ENCODE measurements around the gene FBH1.
"Not testable (repeated sequence)": the region's sequence is repeated elsewhere in the genome, so short reads cannot be mapped to it uniquely, and the experiment has no call there.

The FBH1 gene

DNA sequence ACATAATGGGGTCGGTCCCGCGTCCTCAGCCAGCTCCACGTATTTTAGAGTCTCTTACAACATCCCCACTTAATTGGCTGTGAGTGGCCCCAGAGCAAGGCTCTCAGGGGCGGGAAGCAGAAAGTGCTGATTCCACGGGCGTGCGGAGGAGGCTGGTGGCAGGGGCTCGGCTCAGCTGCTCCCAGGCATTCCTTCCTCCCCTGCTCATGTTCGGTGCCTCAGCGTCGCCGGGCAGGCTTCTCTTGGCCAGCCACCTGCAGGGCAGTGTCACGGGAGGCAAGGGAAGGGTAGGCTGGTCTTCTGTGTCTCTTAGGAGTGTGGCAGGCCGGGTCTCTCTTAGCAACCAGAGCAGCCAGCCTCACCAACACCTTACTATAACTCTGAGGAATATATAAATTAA lies 53.5 kb downstream of the FBH1 start:
- DNase-seq: no peak

DNA sequence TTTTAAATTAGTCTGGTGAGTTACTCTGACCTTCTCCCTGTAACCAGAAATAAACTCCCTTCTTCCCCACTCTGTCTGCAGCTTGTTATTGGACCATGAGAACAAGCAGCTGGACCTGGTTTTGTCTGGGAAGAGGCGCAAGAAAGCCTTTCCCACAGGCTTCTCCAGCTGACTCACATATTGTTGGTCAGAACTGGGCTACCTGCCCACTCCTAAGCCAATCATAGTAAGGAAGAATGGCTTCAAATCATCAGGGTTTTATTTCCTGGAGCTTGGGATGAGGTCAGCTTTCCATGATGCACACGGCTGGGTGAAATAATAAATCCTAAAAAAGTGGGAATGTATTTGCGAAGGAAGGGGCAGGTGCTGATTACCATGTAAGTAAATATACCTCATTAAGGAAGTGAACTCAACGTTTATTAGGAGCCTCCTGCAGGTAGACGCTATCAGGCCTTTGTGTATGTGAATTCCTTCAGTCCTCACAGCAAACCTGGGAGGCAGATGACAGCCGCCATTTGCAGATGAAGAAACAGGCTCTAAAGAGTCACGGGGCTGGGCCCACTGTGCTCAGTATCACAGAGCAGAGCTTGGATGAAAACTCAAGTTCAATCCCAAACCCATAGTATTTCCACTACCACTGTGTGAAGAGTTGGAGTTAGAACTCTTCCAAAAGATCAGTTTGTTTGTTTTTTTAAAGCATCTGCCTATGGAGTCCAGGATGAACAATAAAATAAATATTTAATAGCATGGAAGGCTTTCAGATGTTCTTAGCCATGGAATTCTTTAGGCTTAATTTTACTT lies 54.5 kb downstream of the FBH1 start:
- DNase-seq: no peak

DNA sequence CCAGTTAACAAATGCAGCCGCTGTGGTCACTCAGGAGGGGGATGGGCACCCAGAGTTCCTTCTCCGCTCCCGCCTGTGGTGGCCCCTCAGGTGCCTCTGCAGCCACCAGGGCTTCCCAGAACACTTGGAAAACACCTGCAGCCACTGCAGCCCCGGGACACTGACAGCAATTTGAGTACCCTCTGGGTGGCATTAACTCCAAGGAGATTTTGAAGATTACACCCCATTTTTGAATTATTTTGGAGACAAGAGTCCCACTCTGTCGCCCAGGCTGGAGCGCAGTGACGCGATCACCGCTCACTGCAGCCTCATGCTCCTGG lies 55.1 kb downstream of the FBH1 start:
- no peak for DNase-seq

DNA sequence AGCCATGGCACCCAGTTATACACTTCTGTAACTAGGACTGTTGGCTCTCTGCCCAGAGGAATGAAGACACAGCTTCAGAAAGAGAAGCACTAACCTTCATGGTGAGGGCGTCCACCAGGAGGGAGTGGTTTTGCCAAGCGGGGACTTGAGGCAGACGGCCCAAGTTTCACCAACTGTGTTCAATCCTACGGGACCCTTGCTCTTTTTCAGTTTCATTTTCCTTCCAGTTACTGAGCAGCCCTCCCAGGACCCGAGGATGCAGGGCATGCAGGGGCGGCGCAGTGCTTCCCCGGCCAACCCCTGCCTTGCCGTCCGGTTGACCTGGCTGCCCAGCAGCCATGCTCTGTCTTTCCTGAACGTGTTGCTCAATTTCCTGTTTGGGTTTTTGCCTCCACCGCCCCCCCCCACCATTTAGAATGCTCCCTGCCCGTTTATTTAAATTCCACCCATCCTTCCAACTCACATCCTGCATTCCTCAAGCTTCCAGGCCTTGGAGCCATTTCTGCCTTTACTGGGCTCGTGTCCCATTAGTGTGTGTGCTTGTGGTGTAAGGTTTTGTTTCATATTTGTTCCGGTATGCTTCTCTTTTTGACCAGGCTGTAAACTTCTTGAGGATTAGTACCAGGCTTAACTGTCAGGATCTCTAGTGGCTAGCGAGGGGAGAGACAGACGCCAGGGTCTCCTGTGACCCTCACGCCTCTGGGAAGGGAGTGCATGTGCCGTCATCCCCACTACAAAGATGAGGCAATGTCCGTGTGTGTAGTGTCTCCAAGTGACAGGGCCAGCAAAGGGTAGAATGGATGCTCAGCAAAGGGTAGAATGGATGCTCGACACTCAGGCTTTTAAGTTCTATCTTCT lies 55.7 kb downstream of the FBH1 start:
- DNase-seq: no peak

DNA sequence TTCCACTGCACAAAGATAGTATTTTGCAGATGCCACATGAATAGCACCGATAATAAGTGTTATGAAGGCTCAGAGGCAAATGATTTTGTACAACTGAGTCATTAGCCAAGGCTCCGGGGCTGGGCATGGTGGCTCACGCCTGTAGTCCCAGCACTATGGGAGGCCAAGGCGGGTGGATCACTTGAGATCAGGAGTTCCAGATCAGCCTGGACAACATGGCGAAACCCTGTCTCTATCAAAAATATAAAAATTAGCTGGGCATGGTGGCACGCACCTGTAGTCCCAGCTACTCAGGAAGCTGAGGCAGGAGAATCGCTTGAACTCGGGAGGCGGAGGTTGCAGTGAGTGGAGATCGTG lies 56.4 kb downstream of the FBH1 start:
- not testable (repeated sequence) for DNase-seq

DNA sequence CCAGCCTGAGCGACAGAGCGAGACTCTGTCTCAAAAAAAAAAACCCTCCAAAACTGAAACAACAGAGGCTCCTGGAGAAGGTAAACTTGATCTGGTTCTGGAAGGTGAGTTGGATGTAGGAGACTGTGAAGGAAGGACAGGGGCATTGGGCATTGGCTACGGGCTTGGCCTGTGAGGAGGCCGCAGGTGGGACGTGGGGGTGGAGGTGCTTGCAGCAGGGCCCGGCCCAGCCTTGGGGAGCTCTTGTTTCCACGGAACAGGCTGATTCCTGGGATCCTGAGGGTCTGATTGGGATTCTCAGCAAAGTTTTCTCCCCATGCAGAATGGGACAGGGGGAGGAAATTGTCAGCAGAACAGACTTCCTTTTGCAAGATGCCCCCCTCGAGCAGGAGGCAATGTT lies 56.7 kb downstream of the FBH1 start:
- no peak for DNase-seq

DNA sequence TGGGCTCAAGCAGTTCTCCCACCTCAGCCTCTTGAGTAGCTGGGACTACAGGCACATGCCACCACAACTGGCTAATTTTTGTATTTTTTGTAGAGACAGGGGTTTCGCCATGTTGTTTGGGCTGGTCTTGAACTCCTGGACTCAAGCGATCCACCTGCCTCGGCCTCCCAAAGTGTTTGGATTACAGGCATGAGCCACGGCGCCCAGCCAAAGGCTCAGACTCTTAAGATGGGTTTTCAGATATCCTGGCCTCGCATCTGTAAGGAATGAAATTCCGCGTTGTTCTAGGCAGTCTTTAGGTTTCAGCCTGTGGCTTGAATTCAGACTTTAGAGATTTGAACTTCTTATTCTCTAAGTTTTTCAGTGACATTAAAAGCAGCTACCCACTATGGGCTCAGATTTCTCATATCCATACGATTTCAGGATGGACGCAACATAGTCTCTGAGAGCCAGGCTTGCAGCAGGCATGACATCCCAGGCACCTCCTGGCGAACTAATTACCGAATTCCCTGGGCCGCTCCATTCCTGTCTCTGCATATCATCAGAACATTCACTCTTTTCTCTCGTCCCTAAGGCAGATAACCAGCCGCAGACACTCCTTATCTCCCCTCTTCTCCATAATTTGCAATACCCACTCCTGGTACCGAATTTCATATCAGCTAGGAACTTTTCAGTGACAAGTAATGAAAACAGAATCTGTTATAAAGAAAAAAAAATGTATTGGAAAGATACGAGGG lies 57.6 kb downstream of the FBH1 start:
- no peak for DNase-seq

DNA sequence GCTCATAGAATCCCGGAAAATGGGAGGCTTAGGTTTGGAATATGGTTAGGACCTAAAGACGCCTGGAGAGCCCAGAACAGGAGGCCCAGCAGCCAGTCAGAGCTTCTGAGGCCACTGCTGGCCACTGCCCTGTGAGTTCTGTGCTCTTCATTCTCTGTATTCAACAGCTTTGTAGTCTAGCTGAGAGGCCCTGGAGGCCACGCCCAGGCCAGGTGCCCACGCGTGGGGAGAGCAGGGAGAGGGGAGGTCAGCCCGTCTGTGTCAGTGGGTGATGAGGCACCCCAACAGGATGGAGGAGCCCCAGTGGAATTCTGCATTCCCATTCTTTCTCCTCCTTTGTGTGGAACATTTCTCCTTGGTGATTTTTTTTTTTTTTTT lies 58.2 kb downstream of the FBH1 start:
- no peak for DNase-seq

DNA sequence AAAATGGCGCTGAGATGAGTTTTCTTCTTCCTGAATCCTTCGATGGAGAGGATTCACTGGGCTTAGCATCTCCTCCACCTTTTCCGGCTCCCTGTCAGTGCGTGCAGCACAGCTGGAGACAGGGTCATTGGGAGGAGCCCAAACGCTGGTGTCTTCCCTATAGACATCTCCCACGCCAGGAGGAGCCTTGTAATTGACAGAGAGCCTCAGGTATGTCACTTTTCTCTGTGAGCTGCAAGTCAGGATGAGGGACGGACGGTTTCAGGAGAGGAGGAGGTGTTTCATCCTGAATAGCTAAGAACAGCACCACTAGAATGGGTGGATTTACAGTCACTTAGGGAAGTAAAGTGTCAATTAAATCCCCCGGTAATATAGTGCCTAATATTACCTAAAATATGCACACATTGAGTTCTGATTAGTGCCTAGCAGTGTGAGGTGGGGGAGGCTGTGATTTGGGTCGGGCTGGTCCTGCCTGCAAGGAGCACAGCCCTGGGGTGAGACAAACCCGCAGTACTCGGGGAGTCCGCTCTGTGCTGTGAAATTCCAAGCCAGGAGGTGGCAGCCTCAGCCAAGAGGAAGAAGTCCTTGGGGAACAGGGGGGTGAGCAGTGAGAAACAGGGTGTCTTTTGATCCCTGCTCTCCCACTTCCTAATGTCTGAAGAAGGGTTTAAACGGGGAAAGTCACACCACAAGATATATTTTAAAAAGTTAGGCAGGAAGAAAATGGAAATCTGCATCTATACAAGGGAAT lies 59.1 kb downstream of the FBH1 start:
- peak; percentile 8 for DNase-seq

DNA sequence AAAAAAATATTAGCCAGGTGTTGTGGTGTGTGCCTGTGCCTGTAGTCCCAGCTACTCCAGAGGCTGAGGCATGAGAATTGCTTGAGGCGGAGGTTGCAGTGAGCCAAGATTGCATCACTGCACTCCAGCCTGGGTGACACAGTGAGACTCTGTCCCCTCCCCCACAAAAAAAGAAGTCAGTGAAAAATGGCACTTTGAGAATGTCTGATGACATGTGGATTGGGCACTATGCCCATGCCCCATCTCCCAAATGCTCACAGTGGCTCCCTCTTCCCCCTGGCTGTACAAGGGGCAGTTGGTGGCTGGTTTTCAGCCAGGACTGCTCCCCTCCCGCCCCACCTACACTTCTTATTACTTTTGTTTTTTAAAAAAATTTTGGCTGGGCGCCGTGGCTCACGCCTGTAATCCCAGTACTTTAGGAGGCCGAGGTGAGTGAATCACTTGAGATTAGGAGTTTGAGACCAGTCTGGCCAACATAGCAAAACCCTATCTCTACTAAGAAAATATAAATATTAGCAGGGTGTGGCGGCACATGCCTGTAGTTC lies 61.2 kb downstream of the FBH1 start:
- no peak for DNase-seq

DNA sequence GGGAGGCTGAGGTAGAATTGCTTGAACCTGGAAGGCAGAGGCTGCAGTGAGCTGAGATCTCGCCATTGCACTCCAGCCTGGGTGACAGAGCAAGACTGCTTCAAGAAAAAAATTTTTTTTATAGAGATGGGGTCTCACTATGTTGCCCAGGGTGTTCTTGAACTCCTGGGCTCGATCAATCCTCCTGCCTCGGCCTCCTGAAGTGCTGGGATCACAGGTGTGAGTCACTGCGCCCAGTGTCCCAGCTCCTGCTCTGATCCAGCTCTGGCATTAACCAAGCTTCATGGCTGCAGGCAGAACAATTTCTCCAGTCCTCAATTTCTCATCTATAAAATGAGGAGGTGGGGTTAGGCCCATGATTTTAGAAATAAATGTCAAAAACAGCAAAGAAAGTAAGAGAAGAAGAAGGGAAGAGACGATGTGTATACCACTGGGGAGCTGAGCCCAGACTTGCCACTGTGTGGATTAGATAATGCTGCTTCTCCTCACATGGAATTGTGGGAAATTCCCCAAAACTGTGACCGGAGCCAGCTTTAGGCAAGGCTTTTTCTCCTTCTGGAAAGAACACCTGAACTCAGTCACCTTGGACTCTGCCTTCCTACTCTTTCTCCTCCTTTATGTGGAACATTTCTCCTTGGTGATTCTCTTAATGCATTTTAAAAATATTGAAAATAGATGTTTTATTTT lies 61.8 kb downstream of the FBH1 start:
- DNase-seq: no peak

DNA sequence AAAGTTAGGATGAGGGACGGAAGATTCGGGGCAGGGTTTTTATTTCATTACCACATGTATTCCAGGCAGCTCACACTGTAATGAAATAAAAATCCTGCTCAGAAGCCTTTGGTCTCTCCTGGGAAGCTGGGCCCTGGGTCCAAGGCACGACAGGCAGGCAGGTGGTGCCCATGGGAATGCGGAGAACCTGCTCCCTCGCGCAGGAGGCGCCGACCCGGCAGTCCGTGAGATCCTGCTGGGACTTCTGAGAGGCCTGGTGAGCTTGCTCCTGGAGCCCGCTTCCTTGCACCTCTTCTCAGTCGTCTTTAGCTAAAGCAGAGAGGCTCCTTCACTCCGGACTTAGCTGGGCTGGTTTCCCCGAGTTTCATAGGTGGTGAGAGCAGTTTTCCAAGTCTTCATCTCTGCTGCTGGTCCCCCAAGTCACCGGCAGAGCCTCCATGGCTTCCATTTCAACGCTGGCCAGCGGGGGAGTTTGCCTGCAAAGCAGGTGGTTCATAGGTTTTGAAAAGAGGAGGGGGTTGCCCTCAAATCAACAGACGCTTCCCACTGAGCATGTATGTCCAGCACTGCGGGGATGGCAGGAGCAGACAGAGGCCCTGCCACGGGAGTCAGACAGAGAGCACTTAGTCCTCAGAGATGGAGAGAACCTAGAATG lies 62.8 kb downstream of the FBH1 start:
- no peak for DNase-seq

DNA sequence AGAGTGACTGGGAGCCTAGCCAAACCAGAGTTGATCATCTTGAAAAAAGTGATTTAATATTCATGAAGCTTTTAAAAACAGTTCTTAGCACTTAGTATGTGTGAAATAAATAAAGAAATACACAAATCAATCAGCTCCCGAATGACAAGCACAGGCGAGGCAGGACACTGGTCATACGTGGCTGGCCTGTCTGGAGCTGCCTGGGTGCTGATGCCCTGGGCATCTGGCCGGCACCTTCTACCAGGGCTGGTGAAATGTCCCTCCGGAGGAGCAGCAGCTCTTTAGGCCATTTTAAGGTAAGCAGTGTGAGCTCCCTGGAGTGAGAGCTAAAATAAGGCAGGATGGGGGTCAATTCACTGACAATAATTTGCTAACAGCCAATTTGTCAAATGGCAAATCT lies 63.6 kb downstream of the FBH1 start:
- no peak for DNase-seq

DNA sequence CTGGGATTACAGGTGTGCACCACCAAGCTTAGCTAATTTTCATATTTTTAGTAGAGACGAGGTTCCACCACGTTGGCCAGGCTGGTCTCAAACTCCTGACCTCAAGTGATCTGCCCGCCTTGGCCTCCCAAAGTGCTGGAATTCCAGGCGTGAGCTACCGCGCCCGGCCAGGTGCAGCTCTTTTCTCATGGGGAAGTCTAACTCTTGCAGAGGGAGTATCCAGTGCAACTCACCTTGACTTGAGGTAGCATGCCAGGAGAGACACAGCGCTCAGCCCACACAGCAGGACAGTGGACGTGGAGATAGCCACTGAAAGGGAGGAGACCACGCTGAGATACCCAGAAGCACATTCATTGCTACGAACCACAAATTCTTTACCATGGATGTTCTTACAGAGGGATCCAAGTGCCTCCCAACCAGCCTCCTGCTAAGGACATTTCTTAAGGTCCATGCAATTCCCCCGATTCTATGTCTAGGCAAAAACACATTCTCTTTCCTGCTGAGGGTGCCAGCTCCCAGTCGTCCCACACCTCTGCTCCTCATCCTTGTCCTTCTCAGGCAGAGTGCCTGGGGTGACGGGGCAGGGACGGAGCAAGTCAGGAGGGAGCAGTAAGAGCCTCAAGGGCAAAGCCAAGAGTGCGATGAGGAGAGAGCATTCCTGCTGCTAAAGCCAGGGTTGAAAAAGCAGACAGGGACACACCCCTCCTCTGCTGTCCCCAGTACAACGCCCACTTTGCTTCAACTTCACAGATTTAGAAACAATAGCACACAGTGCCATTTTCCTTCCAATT lies 66.3 kb downstream of the FBH1 start:
- no peak for DNase-seq

DNA sequence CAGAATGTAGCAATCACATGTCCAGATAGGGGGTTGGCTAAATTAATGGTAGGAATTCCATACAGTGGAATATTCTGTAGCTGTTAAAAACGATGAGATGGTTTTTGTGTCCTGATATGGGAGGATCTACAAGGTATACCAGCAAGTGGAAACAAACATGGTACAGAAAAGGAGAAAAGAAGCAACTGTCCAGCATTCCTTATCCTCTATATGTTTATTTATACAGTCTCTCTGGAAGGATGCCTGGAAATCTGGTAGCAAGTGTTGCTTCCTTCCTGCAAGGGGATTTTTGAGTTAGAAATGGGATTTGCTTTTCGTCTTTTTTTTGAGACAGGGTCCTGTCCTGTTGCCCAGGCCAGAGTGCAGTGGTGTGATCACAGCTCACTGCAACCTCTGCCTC lies 68.0 kb downstream of the FBH1 start:
- no peak for DNase-seq

DNA sequence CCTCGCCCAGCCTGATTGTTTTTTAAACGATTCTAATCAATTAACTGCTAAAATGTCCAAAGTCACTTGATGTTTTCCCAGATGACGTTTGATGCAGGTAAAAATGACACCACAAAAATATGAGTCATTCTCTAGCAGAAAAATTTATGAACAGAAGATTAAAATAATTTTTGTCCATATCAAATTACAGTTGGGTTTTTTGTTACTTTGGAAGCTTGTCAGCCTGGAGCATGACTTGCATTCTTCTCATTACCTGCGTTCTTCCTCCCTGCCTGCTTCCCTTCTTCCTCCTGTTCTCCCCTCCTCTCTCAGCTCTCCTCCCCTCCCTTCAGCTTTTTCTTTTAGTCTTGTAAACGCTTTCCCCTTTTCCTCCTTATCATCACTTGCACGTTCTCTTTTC lies 68.6 kb downstream of the FBH1 start:
- no peak for DNase-seq

DNA sequence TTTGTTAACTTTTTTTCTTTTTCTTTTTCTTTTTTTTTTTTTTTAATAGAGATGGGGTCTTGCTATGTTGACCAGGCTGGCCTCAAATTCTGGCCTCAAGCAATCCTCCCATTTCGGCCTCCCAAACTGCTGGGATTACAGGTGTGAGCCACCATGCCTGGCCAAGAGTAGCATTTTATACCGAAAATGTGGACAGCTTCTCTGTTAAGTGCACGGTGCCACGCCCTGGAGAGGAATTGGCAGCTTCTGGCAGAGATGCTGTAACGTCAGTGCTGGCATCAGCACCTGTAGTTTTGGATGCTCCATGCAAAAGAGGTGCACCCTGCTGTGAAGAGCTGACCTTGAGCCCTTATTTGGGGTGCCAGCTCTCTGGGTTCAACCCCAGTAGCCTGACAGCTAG lies 69.1 kb downstream of the FBH1 start:
- DNase-seq: no peak

DNA sequence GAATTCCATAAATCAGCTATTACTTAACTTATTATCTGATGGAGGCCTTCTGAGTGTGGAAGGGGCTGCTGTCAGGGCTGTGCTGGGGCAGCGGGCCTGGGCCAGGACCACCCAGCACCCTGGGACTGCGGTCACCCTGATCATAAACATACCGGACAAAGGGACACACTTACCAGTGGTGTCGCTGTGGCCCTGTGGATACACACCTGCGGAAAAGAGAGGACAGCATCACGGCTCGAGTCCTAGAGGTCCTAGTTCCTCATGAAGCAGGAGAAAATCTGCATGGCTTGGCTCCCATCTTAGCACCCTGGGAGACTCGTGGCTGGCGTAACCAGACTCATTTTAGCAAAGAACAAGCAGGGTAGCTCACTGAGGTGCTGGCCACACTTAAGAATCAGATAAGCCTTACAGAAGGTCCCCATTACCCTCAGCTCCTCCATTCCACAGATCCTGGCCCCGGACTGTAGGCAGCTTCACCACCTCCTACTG lies 69.6 kb downstream of the FBH1 start:
- DNase-seq: no peak

DNA sequence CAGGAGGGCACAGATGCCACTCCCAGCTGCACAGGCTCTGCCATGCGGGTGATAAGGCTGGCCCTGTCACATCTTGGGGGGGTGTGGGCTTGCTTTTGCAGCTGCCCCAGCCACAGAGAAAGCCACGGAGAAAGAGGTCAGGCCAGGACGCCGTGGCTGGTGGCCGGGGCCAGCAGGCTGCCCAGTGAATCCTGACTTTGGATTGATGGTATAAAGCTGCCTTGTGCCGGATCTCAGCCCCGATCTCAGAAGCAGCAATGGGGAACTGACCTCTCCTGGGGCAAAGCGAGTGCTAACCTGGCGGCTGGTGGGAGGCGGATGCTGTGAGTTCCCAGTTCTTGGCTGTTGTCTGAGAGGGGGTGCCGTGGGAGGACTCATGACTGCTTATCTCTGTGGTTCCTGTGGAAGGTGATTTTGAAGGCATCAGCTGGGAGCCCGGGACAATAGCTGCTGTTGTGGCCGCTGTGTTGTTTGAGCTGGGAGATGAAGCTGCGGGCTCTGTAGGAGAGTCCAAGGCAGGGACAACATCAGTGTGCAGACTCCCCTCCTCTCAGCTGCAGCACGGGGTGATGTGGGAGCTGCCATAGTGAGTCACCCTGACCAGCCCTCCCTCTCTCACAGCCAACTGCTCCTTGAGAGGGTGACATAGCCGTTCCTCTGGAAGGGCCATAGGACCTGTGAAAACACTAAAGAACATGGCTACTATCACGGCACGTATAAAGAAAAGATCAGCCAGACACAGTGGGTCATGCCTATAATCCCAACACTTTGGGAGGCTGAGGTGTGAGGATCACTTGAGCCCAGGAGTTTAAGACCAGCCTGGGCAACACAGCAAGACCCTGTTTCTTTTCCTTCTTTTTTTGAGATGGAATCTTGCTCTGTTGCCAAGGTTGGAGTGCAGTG lies 70.3 kb downstream of the FBH1 start:
- DNase-seq: no peak

DNA sequence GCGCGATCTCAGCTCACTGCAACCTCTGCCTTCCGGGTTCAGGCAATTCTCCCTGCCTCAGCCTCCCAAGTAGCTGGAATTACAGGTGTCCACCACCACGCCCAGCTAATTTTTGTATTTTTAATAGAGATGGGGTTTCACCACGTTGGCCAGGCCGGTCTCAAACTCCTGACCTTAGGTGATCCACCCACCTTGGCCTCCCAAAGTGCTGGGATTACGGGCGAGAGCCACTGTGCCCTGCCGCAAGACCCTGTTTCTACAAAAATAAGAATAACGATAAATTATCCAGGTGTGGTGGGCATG lies 70.9 kb downstream of the FBH1 start:
- DNase-seq: not testable (repeated sequence)
